Measurements from ENCODE around the gene GIT1.

GRCh38 chr17:29607557-29608195, 18.2 kb upstream of the GIT1 start:
- TF ChIP-seq NFRKB (IDR thresholded peaks at IDR 0.05) = no peak
- no peak for TF ChIP-seq FOXK2 (IDR thresholded peaks at IDR 0.05)
- no peak for TF ChIP-seq HDGF (IDR thresholded peaks at IDR 0.05; ENCODE audit: borderline replicate concordance)
- no peak for TF ChIP-seq SP1 (IDR thresholded peaks at IDR 0.05)

Measured in HEK293T (cell line).